Testis (tissue), 2 donors: Measurements from ENCODE around the gene ELK4.

Source experiments
- CTCF ChIP-seq, 3 experiments: fragments of 450-650 bp in 2 of 3; fragments of 200-600 bp in 1 of 3; sonication (generic) in 1 of 3; IDR thresholded peaks; one replicate each; pipeline ENCODE4 v1.5.1; 2016 to 2019; ENCODE audit warnings: antibody characterized with exemption in 3 of 3, mild to moderate bottlenecking in 2 of 3, moderate library complexity in 1 of 3
- POLR2A ChIP-seq: fragments of 450-650 bp; IDR thresholded peaks from one replicate; pipeline ENCODE4 v1.6.1; 2017; ENCODE audit warnings: antibody characterized with exemption, mild to moderate bottlenecking, moderate library complexity

- TF ChIP-seq CTCF (IDR thresholded peaks at IDR 0.05) (no peak), POLR2A (no peak)
These were observed 37.8 kb downstream of the ELK4 start for GRCh38 chr1:205593967-205594366.
